SK-N-SH (cell line): ENCODE results near the gene ACAD11.

Experiments used
- CHD2 ChIP-seq: fragments of 150-350 bp; IDR thresholded peaks from 2 replicates; pipeline ENCODE4 v1.6.1; 2018; ENCODE audit warnings: low read length; ENCODE audit not compliant: partially characterized antibody
- CTCF ChIP-seq: fragments of 200-600 bp; sonication (generic); IDR thresholded peaks from 2 replicates; pipeline ENCODE4 v1.6.1; 2017; ENCODE audit warnings: antibody characterized with exemption, mild to moderate bottlenecking, moderate library complexity
- FOXM1 ChIP-seq: IDR thresholded peaks from 2 replicates; pipeline ENCODE4 v1.4.0; 2012; ENCODE audit warnings: low read depth, mild to moderate bottlenecking
- POLR2AphosphoS5 ChIP-seq: IDR thresholded peaks from 2 replicates; pipeline ENCODE4 v1.6.1; 2012; ENCODE audit warnings: low read depth, low read length
- RAD21 ChIP-seq: IDR thresholded peaks from 2 replicates; pipeline ENCODE4 v1.6.1; 2012; ENCODE audit warnings: mild to moderate bottlenecking, low read length
- TEAD4 ChIP-seq: IDR thresholded peaks from 2 replicates; pipeline ENCODE4 v1.4.0; 2012; ENCODE audit warnings: mild to moderate bottlenecking, borderline replicate concordance; ENCODE audit not compliant: insufficient read depth
- USF1 ChIP-seq: IDR thresholded peaks from 2 replicates; pipeline ENCODE4 v1.4.0; 2012; ENCODE audit warnings: low read depth, borderline replicate concordance
- TF ChIP-seq, protein P1 (sequence below): IDR thresholded peaks from 2 replicates; pipeline ENCODE4; 2012

DNA sequence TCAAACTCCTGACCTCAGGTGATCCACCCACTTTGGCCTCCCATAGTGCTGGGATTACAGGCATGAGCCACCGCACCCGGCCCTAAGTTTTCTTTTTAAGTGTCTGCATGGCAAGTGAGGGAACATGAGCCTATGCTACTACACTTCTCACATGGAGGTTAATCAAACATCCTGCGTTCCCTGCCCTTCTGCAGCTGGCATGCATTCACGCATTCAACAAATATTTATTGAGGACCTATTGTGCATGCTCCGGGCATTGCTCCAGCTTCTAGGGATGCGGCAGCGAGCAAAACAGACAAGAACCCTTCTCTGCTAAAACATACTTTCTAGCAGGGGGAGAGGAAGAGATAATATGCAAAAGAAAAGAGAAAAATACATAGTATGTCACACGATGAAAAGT, 105.2 kb downstream of the ACAD11 start:
- TF ChIP-seq, protein P1, sequence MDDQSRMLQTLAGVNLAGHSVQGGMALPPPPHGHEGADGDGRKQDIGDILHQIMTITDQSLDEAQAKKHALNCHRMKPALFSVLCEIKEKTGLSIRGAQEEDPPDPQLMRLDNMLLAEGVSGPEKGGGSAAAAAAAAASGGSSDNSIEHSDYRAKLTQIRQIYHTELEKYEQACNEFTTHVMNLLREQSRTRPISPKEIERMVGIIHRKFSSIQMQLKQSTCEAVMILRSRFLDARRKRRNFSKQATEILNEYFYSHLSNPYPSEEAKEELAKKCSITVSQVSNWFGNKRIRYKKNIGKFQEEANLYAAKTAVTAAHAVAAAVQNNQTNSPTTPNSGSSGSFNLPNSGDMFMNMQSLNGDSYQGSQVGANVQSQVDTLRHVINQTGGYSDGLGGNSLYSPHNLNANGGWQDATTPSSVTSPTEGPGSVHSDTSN: no peak
- no peak for TF ChIP-seq CTCF
- TF ChIP-seq RAD21: no peak
- TF ChIP-seq FOXM1: no peak
- TF ChIP-seq USF1: no peak
- TF ChIP-seq CHD2: no peak
- no peak for TF ChIP-seq TEAD4
- no peak for TF ChIP-seq POLR2AphosphoS5
